SK-N-SH (cell line): ENCODE results near the gene CTTN. TPM values are rescaled to one million over a fixed set of nuclear protein-coding genes. Genes with fewer than 3 reads are reported as not detected.
"Not testable (repeated sequence)": the region's sequence is repeated elsewhere in the genome, so short reads cannot be mapped to it uniquely, and the experiment has no call there.

Experiments
- CTCF ChIA-PET: fragments of 300-600, 350-600 bp; formaldehyde crosslinking; extraction: SDS; loops from one replicate; lab custom pipeline; 2021; lab: Yijun Ruan, JAX
- POLR2A ChIA-PET: fragments of 350-600 bp; sonication (Branson Sonifier 250); formaldehyde crosslinking; extraction: SDS; loops from one replicate; lab custom pipeline; 2020; ENCODE audit warnings: antibody characterized with exemption, inconsistent platforms; lab: Yijun Ruan, JAX
- DNase-seq: peaks from one replicate; pipeline ENCODE4 v3.0.0; 2012
- H2AFZ ChIP-seq: fragments of 200-600 bp; sonication (generic); 2 replicates; pipeline ENCODE4 v1.8.1; 2016; ENCODE audit warnings: antibody characterized with exemption, mild to moderate bottlenecking, low read depth
- H3F3A ChIP-seq: fragments of 200-600 bp; sonication (generic); replicated peaks from 2 replicates; pipeline ENCODE3; 2016; ENCODE audit warnings: antibody characterized with exemption, mild to moderate bottlenecking; ENCODE audit not compliant: insufficient read depth
- H3K27ac ChIP-seq, 2 experiments: fragments of 200-500 bp in 1 of 2; fragments of 200-600 bp in 1 of 2; sonication (Bioruptor generic) in 1 of 2; sonication (generic), shearing (Covaris generic) in 1 of 2; 2 replicates each; pipeline versions ENCODE4 v1.5.1 to v1.6.1; 2014 to 2016; ENCODE audit warnings: low read depth in 2 of 2, inconsistent platforms in 1 of 2, low read length in 1 of 2, mild to moderate bottlenecking in 1 of 2, mixed read lengths in 1 of 2
- H3K27me3 ChIP-seq: fragments of 200-600 bp; sonication (generic), shearing (Covaris generic); 2 replicates; pipeline ENCODE4 v1.6.1; 2016; ENCODE audit warnings: mixed run types; ENCODE audit not compliant: insufficient read depth
- H3K36me3 ChIP-seq, 2 experiments: fragments of 200-500 bp in 1 of 2; fragments of 200-600 bp in 1 of 2; sonication (Bioruptor generic) in 1 of 2; sonication (generic) in 1 of 2; replicated peaks in 1 of 2; 2 replicates each; pipeline versions ENCODE3 to v1.5.1; 2014 to 2016; ENCODE audit warnings: low read length in 1 of 2, mild to moderate bottlenecking in 1 of 2; ENCODE audit not compliant: insufficient read depth in 2 of 2, control insufficient read depth in 1 of 2
- H3K4me1 ChIP-seq, 2 experiments: fragments of 200-500 bp in 1 of 2; fragments of 200-600 bp in 1 of 2; sonication (Bioruptor generic) in 1 of 2; sonication (generic), shearing (Covaris generic) in 1 of 2; 2 replicates each; pipeline versions ENCODE4 v1.5.1 to v1.6.1; 2014 to 2016; ENCODE audit warnings: low read depth in 1 of 2, low read length in 1 of 2, mixed run types in 1 of 2; ENCODE audit not compliant: insufficient read depth in 2 of 2, control insufficient read depth in 1 of 2
- H3K4me2 ChIP-seq: fragments of 200-600 bp; sonication (generic), shearing (Covaris generic); 2 replicates; pipeline ENCODE4 v1.6.1; 2017; ENCODE audit warnings: mixed run types
- H3K4me3 ChIP-seq, 2 experiments: fragments of 200-500 bp in 1 of 2; fragments of 200-600 bp in 1 of 2; sonication (Bioruptor generic) in 1 of 2; sonication (generic), shearing (Covaris generic) in 1 of 2; 2 replicates each; pipeline versions ENCODE4 v1.5.1 to v1.8.1; 2014 to 2016; ENCODE audit warnings: low read depth in 2 of 2, inconsistent platforms in 1 of 2, low read length in 1 of 2, mild to moderate bottlenecking in 1 of 2, mixed read lengths in 1 of 2, moderate library complexity in 1 of 2
- H3K79me2 ChIP-seq: fragments of 200-600 bp; sonication (generic); 2 replicates; pipeline ENCODE4 v1.8.1; 2017; ENCODE audit warnings: mild to moderate bottlenecking; ENCODE audit not compliant: insufficient read depth
- H3K9ac ChIP-seq: fragments of 200-600 bp; sonication (generic); 2 replicates; pipeline ENCODE4 v1.6.1; 2017; ENCODE audit warnings: mixed run types
- H3K9me2 ChIP-seq: fragments of 200-600 bp; sonication (generic); 2 replicates; pipeline ENCODE4 v1.6.1; 2017; ENCODE audit warnings: mixed run types
- H3K9me3 ChIP-seq: fragments of 200-600 bp; sonication (generic); 2 replicates; pipeline ENCODE4 v1.6.1; 2017; ENCODE audit warnings: mixed run types, mild to moderate bottlenecking, moderate library complexity
- H4K20me1 ChIP-seq: fragments of 200-600 bp; sonication (generic); 2 replicates; pipeline ENCODE4 v1.6.1; 2017; ENCODE audit warnings: mild to moderate bottlenecking, mixed run types; ENCODE audit not compliant: insufficient read depth
- FOXM1 ChIP-seq: IDR thresholded peaks from 2 replicates; pipeline ENCODE4 v1.4.0; 2012; ENCODE audit warnings: low read depth, mild to moderate bottlenecking
- JUND ChIP-seq: IDR thresholded peaks from 2 replicates; pipeline ENCODE4 v1.4.0; 2012
- MXI1 ChIP-seq: IDR thresholded peaks from 2 replicates; pipeline ENCODE4 v1.6.1; 2012; ENCODE audit warnings: mild to moderate bottlenecking, low read depth, low read length, improper control_type of control experiment
- NFIC ChIP-seq: IDR thresholded peaks from 2 replicates; pipeline ENCODE4 v1.4.0; 2012; ENCODE audit warnings: borderline replicate concordance
- NRF1 ChIP-seq: IDR thresholded peaks from 2 replicates; pipeline ENCODE4 v1.6.1; 2012; ENCODE audit warnings: low read depth, mild to moderate bottlenecking, low read length
- POLR2AphosphoS5 ChIP-seq: IDR thresholded peaks from 2 replicates; pipeline ENCODE4 v1.6.1; 2012; ENCODE audit warnings: low read depth, low read length
- RCOR1 ChIP-seq: fragments of 150-350 bp; IDR thresholded peaks from 2 replicates; pipeline ENCODE4 v1.6.1; 2017; ENCODE audit warnings: antibody characterized with exemption, low read length
- RFX5 ChIP-seq: IDR thresholded peaks from 2 replicates; pipeline ENCODE4 v1.6.1; 2012; ENCODE audit warnings: mild to moderate bottlenecking, improper control_type of control experiment, low read length
- RXRA ChIP-seq: IDR thresholded peaks from 2 replicates; pipeline ENCODE4 v1.4.0; 2012; ENCODE audit warnings: low read depth, mild to moderate bottlenecking, borderline replicate concordance
- SIN3A ChIP-seq: IDR thresholded peaks from 2 replicates; pipeline ENCODE4 v1.6.1; 2012; ENCODE audit warnings: low read depth, mild to moderate bottlenecking, low read length, moderate library complexity, borderline replicate concordance
- SMC3 ChIP-seq: IDR thresholded peaks from 2 replicates; pipeline ENCODE4 v1.6.1; 2012; ENCODE audit warnings: low read depth, low read length, improper control_type of control experiment
- TAF1 ChIP-seq: IDR thresholded peaks from 2 replicates; pipeline ENCODE4 v1.6.1; 2012; ENCODE audit warnings: low read depth, mild to moderate bottlenecking, low read length, moderate library complexity, borderline replicate concordance
- TCF12 ChIP-seq: IDR thresholded peaks from 2 replicates; pipeline ENCODE4 v1.4.0; 2012
- TEAD4 ChIP-seq: IDR thresholded peaks from 2 replicates; pipeline ENCODE4 v1.4.0; 2012; ENCODE audit warnings: mild to moderate bottlenecking, borderline replicate concordance; ENCODE audit not compliant: insufficient read depth
- YY1 ChIP-seq: IDR thresholded peaks from 2 replicates; pipeline ENCODE4 v1.4.0; 2012; ENCODE audit warnings: low read depth, mild to moderate bottlenecking
- WGBS: methylation state at CpG from one replicate; pipeline ENCODE4 v1.1.6; 2017; ENCODE audit warnings: low lambda C conversion rate; 5-methylcytosine and 5-hydroxymethylcytosine counted together
- polyA plus RNA-seq, 3 experiments: library from polyadenylated mRNA; depleted of rRNA; stranded (reverse); fragments of >200 nt; gene quantifications; 2 replicates each; pipeline ENCODE4 v1.2.3, GENCODE V29; 2012
- TF ChIP-seq, protein P1 (sequence below): fragments of 150-350 bp; IDR thresholded peaks from 2 replicates; pipeline ENCODE4 v1.6.1; 2017; ENCODE audit warnings: antibody characterized with exemption, low read length, low read depth, borderline replicate concordance
- TF ChIP-seq, protein P2 (sequence below): IDR thresholded peaks from 2 replicates; pipeline ENCODE4 v1.6.1; 2012; ENCODE audit warnings: mild to moderate bottlenecking, low read depth, low read length, moderate library complexity
- TF ChIP-seq, protein P3 (sequence below): IDR thresholded peaks from 2 replicates; pipeline ENCODE4; 2012
- TF ChIP-seq, protein P4 (sequence below): IDR thresholded peaks from 2 replicates; pipeline ENCODE4 v1.4.0; 2012; ENCODE audit warnings: low read depth

CTTN gene
- polyA plus RNA-seq, 1 of the 3 experiments (the other 2 are of a cell fraction) = 243 TPM

DNA sequence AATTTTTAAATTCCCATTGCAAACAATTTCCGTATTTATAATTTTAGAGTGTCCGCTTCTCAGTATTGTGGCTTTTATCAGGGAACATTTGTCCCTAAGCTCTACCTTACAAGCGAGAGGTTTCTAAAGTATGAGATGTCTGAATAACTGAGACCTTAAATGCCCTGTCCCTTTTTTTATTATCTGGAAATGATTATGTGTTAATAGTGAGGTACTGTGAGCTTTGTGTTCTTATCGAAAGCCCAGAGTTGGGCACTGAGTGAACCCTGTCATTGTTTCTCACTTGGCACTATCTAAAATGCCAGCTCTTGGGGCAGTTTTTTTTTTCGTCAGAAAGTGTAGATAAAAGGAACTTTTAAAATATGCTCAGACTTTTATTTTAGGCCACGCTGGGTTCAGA, 9.5 kb downstream of the CTTN start:
- Histone ChIP-seq H3K4me1 (no peaks in the 10 kb centered on the region), H2AFZ (no peak overlapping the region), H4K20me1 (peaks cover 75% of the 10 kb centered on the region), H3K36me3 (peaks cover 67 to 75% of the 10 kb centered on the region in 2 experiments), H3K27me3 (no peaks in the 10 kb centered on the region), H3K9me3 (no peaks in the 10 kb centered on the region), H3K79me2 (peaks cover 97% of the 10 kb centered on the region), H3F3A (peaks cover 7% of the 10 kb centered on the region), H3K9ac (no peak overlapping the region), H3K4me3 (no peak overlapping the region), H3K27ac (no peak overlapping the region), H3K4me2 (no peak overlapping the region), H3K9me2 (no peaks in the 10 kb centered on the region)
- no peak for DNase-seq
- ChIA-PET POLR2A (no interaction called here), CTCF (interaction anchor here (1.2 kb wide), 1 partner anchor 10 kb away, joined by 4 read pairs; no protein-coding TSS in a partner anchor)
- TF ChIP-seq, protein P1, sequence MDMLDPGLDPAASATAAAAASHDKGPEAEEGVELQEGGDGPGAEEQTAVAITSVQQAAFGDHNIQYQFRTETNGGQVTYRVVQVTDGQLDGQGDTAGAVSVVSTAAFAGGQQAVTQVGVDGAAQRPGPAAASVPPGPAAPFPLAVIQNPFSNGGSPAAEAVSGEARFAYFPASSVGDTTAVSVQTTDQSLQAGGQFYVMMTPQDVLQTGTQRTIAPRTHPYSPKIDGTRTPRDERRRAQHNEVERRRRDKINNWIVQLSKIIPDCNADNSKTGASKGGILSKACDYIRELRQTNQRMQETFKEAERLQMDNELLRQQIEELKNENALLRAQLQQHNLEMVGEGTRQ = no peak
- WGBS = 96% methylated on average over 6 of the region's 6 CpGs

DNA sequence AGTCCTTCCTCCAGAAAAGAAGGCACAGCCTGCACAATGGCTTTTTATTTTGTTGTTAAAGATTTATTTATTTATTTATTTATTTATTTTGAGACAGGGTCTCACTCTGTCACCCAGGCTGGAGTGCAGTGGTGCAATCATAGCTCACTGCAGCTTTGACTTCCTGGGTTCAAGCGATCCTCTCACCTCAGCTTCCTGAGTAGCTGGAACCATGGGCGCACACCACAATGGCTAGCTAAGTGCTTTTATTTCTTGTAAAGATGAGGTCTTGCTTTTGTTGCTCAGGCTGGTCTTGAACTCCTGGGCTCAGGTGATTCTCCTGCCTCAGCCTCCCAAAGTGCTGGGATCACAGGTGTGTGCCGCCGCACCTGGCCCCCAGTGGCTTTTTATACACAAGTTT, 10.0 kb downstream of the CTTN start:
- H3K9me2 ChIP-seq, H2AFZ ChIP-seq, H3F3A ChIP-seq, H3K4me1 ChIP-seq, H3K4me3 ChIP-seq, H3K27ac ChIP-seq, DNase-seq, H3K4me2 ChIP-seq, H3K9ac ChIP-seq, H3K27me3 ChIP-seq, POLR2A ChIA-PET, H3K9me3 ChIP-seq: not testable (repeated sequence)
- CTCF ChIA-PET = interaction anchor here (1.2 kb wide), 1 partner anchor 10 kb away, joined by 4 read pairs; no protein-coding TSS in a partner anchor
- 100% methylated on average over 4 of the region's 4 CpGs for WGBS
- Histone ChIP-seq H4K20me1 (peaks cover 74% of the 10 kb centered on the region), H3K79me2 (peaks cover 97% of the 10 kb centered on the region), H3K36me3 (peaks cover 66 to 80% of the 10 kb centered on the region in 2 experiments)

DNA sequence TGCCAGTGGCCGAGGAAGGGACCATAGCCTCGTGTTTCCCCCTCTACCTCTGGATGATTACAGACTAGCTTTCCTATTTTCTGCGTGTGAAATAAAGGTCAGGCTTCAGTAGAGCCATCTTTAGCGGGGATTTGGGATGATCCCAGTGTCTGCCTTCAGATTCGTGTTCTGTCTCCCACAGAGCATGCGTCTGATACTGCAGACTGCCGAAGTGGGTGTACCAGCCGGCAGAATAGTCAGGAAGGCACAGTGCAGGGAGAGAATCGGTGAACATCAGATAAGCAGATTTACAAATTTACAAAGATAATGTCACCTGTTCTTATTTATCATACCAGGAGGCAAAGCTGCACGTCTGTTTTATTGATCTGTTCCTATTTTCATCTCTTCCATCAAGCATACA, 11.1 kb downstream of the CTTN start:
- POLR2A ChIA-PET = no interaction called here
- H3K27me3 ChIP-seq = no peaks in the 10 kb centered on the region
- no peak overlapping the region for H3K4me2 ChIP-seq
- H3K4me3 ChIP-seq = no peak overlapping the region
- H3K36me3 ChIP-seq = peaks cover 66 to 87% of the 10 kb centered on the region in 2 experiments
- H3K79me2 ChIP-seq = peaks cover 95% of the 10 kb centered on the region
- CTCF ChIA-PET = no interaction called here
- no peak overlapping the region for H2AFZ ChIP-seq
- H4K20me1 ChIP-seq = peaks cover 67% of the 10 kb centered on the region
- no peak for DNase-seq
- H3K9ac ChIP-seq = no peak overlapping the region
- H3K27ac ChIP-seq = no peak overlapping the region
- no peaks in the 10 kb centered on the region for H3K9me2 ChIP-seq
- no peaks in the 10 kb centered on the region for H3K4me1 ChIP-seq
- H3F3A ChIP-seq = peaks cover 7% of the 10 kb centered on the region
- WGBS = 88% methylated on average over 10 of the region's 10 CpGs
- H3K9me3 ChIP-seq = no peaks in the 10 kb centered on the region
- TF ChIP-seq TEAD4 = no peak
- no peak for TF ChIP-seq TCF12
- no peak for TF ChIP-seq RXRA
- no peak for TF ChIP-seq TAF1
- TF ChIP-seq RCOR1 = no peak
- TF ChIP-seq, protein P2, sequence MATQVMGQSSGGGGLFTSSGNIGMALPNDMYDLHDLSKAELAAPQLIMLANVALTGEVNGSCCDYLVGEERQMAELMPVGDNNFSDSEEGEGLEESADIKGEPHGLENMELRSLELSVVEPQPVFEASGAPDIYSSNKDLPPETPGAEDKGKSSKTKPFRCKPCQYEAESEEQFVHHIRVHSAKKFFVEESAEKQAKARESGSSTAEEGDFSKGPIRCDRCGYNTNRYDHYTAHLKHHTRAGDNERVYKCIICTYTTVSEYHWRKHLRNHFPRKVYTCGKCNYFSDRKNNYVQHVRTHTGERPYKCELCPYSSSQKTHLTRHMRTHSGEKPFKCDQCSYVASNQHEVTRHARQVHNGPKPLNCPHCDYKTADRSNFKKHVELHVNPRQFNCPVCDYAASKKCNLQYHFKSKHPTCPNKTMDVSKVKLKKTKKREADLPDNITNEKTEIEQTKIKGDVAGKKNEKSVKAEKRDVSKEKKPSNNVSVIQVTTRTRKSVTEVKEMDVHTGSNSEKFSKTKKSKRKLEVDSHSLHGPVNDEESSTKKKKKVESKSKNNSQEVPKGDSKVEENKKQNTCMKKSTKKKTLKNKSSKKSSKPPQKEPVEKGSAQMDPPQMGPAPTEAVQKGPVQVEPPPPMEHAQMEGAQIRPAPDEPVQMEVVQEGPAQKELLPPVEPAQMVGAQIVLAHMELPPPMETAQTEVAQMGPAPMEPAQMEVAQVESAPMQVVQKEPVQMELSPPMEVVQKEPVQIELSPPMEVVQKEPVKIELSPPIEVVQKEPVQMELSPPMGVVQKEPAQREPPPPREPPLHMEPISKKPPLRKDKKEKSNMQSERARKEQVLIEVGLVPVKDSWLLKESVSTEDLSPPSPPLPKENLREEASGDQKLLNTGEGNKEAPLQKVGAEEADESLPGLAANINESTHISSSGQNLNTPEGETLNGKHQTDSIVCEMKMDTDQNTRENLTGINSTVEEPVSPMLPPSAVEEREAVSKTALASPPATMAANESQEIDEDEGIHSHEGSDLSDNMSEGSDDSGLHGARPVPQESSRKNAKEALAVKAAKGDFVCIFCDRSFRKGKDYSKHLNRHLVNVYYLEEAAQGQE = no peak
- TF ChIP-seq MXI1 = no peak
- TF ChIP-seq YY1 = no peak
- TF ChIP-seq JUND = no peak
- TF ChIP-seq SIN3A = no peak
- no peak for TF ChIP-seq POLR2AphosphoS5
- no peak for TF ChIP-seq NFIC
- TF ChIP-seq, protein P3, sequence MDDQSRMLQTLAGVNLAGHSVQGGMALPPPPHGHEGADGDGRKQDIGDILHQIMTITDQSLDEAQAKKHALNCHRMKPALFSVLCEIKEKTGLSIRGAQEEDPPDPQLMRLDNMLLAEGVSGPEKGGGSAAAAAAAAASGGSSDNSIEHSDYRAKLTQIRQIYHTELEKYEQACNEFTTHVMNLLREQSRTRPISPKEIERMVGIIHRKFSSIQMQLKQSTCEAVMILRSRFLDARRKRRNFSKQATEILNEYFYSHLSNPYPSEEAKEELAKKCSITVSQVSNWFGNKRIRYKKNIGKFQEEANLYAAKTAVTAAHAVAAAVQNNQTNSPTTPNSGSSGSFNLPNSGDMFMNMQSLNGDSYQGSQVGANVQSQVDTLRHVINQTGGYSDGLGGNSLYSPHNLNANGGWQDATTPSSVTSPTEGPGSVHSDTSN = no peak
- TF ChIP-seq RFX5 = no peak
- TF ChIP-seq, protein P4, sequence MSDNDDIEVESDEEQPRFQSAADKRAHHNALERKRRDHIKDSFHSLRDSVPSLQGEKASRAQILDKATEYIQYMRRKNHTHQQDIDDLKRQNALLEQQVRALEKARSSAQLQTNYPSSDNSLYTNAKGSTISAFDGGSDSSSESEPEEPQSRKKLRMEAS = no peak
- TF ChIP-seq SMC3 = no peak
- no peak for TF ChIP-seq NRF1
- no peak for TF ChIP-seq FOXM1
